ENCODE measurements around the gene ATOSA. TPM values are rescaled to one million over a fixed set of nuclear protein-coding genes. Genes with fewer than 3 reads are reported as not detected.

Gene ATOSA
- total and polyA plus RNA-seq, 2 of the 13 experiments (the other 11 are each of a cell fraction or from before 2014, with no cell fraction given) = 6.6 to 16.3 TPM

GRCh38 chr15:52678468-52679231 lies 538 bp downstream of the ATOSA start (continued):
- TF ChIP-seq DBP (CRISPR knock-in tag; IDR thresholded peaks at IDR 0.05; ENCODE audit: not compliant biosample characterization) (no peak), DPF2 (CRISPR knock-in tag; IDR thresholded peaks at IDR 0.05; ENCODE audit: borderline replicate concordance, low read depth) (no peak), ASH2L (IDR thresholded peaks at IDR 0.05; ENCODE audit: insufficient read length, low read depth, low read length) (peak; percentile 13), IRX3 (CRISPR knock-in tag; IDR thresholded peaks at IDR 0.05; ENCODE audit: borderline replicate concordance, low read depth) (no peak), ZFP36L2 (CRISPR knock-in tag; IDR thresholded peaks at IDR 0.05) (no peak), ZNF136 (CRISPR knock-in tag; IDR thresholded peaks at IDR 0.05; ENCODE audit: low read depth) (no peak), DMAP1 (CRISPR knock-in tag; IDR thresholded peaks at IDR 0.05) (no peak), E2F1 (CRISPR knock-in tag; IDR thresholded peaks at IDR 0.05) (no peak), MATR3 (CRISPR knock-in tag; IDR thresholded peaks at IDR 0.05) (no peak), USF2 (IDR thresholded peaks at IDR 0.05; ENCODE audit: low read depth, low read length) (no peak), USF2 (CRISPR knock-in tag; IDR thresholded peaks at IDR 0.05; ENCODE audit: borderline replicate concordance) (no peak), ARID3A (IDR thresholded peaks at IDR 0.05; ENCODE audit: low read depth, low read length) (no peak), ZNF773 (CRISPR knock-in tag; IDR thresholded peaks at IDR 0.05; ENCODE audit: borderline replicate concordance) (0 out of 2 replicates have a peak, but pooled peaks have one; percentile 35), MXI1 (IDR thresholded peaks at IDR 0.05; ENCODE audit: borderline replicate concordance, low read depth, low read length) (0 out of 3 replicates have a peak, but pooled peaks have one; percentile 6), GMEB1 (CRISPR knock-in tag; IDR thresholded peaks at IDR 0.05; ENCODE audit: borderline replicate concordance) (no peak), SOX13 (IDR thresholded peaks at IDR 0.05) (no peak), SOX13 (CRISPR knock-in tag; conservative IDR thresholded peaks at IDR 0.05 in 1 of 2, IDR thresholded peaks at IDR 0.05 in 1 of 2) (no peak), TCF7 (IDR thresholded peaks at IDR 0.05; ENCODE audit: low read depth) (no peak), TCF12 (IDR thresholded peaks at IDR 0.05) (no peak), TCF12 (CRISPR knock-in tag; IDR thresholded peaks at IDR 0.05) (no peak; the same call in 1 of the 2 replicates), ZNF446 (CRISPR knock-in tag; IDR thresholded peaks at IDR 0.05) (peak; percentile 82; the same call in 1 of the 2 replicates), DDIT3 (CRISPR knock-in tag; IDR thresholded peaks at IDR 0.05) (no peak)

Measured in HepG2 (cell line).